Caco-2 (cell line): ENCODE results near the gene RANGAP1. TPM values are rescaled to one million over a fixed set of nuclear protein-coding genes. Genes with fewer than 3 reads are reported as not detected.

ENCODE experiments used
- BruUV-seq: library from RNA; stranded (reverse); fragments of 400-500 nt; replicated peaks from 2 replicates; lab custom pipeline; 2021; lab: Mats Ljungman, UMichigan
- CTCF ChIA-PET: fragments of 300-600 bp; sonication (Branson Sonifier 250); formaldehyde crosslinking; loops from one replicate; lab custom pipeline; 2022; ENCODE audit warnings: antibody characterized with exemption; lab: Charles Lee
- POLR2A ChIA-PET: fragments of 300-600 bp; sonication (Branson Sonifier 250); formaldehyde crosslinking; loops from one replicate; lab custom pipeline; 2022; ENCODE audit warnings: antibody characterized with exemption; lab: Charles Lee
- DNase-seq, 2 experiments: peaks; one replicate each; pipeline versions ENCODE4 v3.0.0 to v3.0.0-alpha.2; 2020 to 2022
- H3K27me3 ChIP-seq: replicated peaks from 2 replicates; pipeline ENCODE4 v1.6.0; 2011; ENCODE audit warnings: low read length; ENCODE audit not compliant: control insufficient read depth, insufficient read depth
- H3K36me3 ChIP-seq: 2 replicates; pipeline ENCODE4 v1.5.1; 2011; ENCODE audit warnings: low read length; ENCODE audit not compliant: control insufficient read depth, insufficient read depth
- H3K4me1 ChIP-seq: fragments of 250-450 bp; sonication (Bioruptor Pico); 2 replicates; pipeline ENCODE4 v1.5.1; 2020; ENCODE audit warnings: mild to moderate bottlenecking
- H3K4me3 ChIP-seq: 2 replicates; pipeline ENCODE4 v1.5.1; 2011; ENCODE audit warnings: low read depth, mild to moderate bottlenecking, control low read depth, low read length
- H3K9me3 ChIP-seq: fragments of 250-450 bp; sonication (Bioruptor Pico); 2 replicates; pipeline ENCODE4 v1.5.1; 2020; ENCODE audit warnings: mild to moderate bottlenecking, moderate library complexity
- H3K27ac Mint-ChIP-seq: one replicate; pipeline ENCODE4 v1.8.0; 2022; ENCODE audit warnings: mixed read lengths; ENCODE audit not compliant: unreplicated experiment
- H3K27me3 Mint-ChIP-seq: one replicate; pipeline ENCODE4 v1.8.0; 2022; ENCODE audit warnings: mixed read lengths; ENCODE audit not compliant: insufficient read depth, unreplicated experiment
- H3K36me3 Mint-ChIP-seq: one replicate; pipeline ENCODE4 v1.8.0; 2022; ENCODE audit warnings: mild to moderate bottlenecking, mixed read lengths; ENCODE audit not compliant: insufficient read depth, unreplicated experiment
- H3K4me1 Mint-ChIP-seq: one replicate; pipeline ENCODE4 v1.8.0; 2022; ENCODE audit warnings: low read depth, mixed read lengths; ENCODE audit not compliant: unreplicated experiment
- H3K4me3 Mint-ChIP-seq: one replicate; pipeline ENCODE4 v1.8.0; 2022; ENCODE audit warnings: mild to moderate bottlenecking, moderate library complexity, mixed read lengths; ENCODE audit not compliant: unreplicated experiment
- H3K9me3 Mint-ChIP-seq: one replicate; pipeline ENCODE4 v1.8.0; 2022; ENCODE audit warnings: mixed read lengths; ENCODE audit not compliant: unreplicated experiment
- intact Hi-C: fragments of 100-400 bp; cut with micrococcal nuclease; formaldehyde crosslinking; loops from one replicate; pipeline ENCODE4 v1.10.0; 2022; ENCODE audit not compliant: unreplicated experiment
- total RNA-seq: library from RNA; stranded (reverse); gene quantifications from 2 replicates; pipeline ENCODE4 v1.2.3, GENCODE V29; 2022
- TF ChIP-seq, protein P1 (sequence below), 2 experiments: fragments of 200-600 bp in 1 of 2; IDR thresholded peaks; 1 replicate in 1 of 2; 2 replicates in 1 of 2; pipeline versions ENCODE4 v1.5.1 to v1.8.0; 2011 to 2022; ENCODE audit warnings: antibody characterized with exemption in 1 of 2, control low read depth in 1 of 2, inconsistent platforms in 1 of 2, low read depth in 1 of 2, low read length in 1 of 2, mild to moderate bottlenecking in 1 of 2, moderate library complexity in 1 of 2; ENCODE audit not compliant: insufficient read depth in 1 of 2, severe bottlenecking in 1 of 2, unreplicated experiment in 1 of 2

The RANGAP1 gene
- total RNA-seq, 1 experiment from 2014 or later, result 106 TPM

DNA sequence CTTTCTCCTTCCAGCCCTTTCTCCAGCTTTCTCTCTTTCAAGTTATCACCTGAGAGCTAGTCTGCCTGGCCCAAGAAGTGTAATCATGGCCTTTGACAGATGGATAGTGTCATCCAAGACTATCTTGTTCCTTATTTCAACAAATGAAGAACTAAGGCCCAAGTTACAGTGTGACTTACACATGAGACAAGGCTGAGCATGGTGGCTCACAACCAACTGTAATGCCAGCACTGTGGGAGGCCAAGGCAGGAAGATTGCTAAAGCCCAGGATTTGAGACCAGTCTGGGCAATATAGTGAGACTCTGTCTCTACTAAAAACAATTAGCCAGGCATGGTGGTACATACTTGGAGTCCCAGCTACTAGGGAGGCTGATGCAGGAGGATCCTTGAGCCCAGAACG lies 3.7 kb upstream of the RANGAP1 start:
- H3K36me3 Mint-ChIP-seq, result peaks cover 26% of the 10 kb centered on the region
- DNase-seq, result no peak
- POLR2A ChIA-PET, result no interaction called here
- H3K27me3 Mint-ChIP-seq, result no peaks in the 10 kb centered on the region
- Histone ChIP-seq H3K4me1 (peaks cover 41% of the 10 kb centered on the region), H3K36me3 (no peaks in the 10 kb centered on the region), H3K9me3 (no peaks in the 10 kb centered on the region), H3K4me3 (no peak overlapping the region), H3K27me3 (no peaks in the 10 kb centered on the region)
- H3K9me3 Mint-ChIP-seq, result no peaks in the 10 kb centered on the region
- TF ChIP-seq, protein P1, sequence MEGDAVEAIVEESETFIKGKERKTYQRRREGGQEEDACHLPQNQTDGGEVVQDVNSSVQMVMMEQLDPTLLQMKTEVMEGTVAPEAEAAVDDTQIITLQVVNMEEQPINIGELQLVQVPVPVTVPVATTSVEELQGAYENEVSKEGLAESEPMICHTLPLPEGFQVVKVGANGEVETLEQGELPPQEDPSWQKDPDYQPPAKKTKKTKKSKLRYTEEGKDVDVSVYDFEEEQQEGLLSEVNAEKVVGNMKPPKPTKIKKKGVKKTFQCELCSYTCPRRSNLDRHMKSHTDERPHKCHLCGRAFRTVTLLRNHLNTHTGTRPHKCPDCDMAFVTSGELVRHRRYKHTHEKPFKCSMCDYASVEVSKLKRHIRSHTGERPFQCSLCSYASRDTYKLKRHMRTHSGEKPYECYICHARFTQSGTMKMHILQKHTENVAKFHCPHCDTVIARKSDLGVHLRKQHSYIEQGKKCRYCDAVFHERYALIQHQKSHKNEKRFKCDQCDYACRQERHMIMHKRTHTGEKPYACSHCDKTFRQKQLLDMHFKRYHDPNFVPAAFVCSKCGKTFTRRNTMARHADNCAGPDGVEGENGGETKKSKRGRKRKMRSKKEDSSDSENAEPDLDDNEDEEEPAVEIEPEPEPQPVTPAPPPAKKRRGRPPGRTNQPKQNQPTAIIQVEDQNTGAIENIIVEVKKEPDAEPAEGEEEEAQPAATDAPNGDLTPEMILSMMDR (IDR thresholded peaks at IDR 0.05; ENCODE audit: insufficient read depth in 1 of 2, low read depth in 1 of 2, low read length in 1 of 2, severe bottlenecking in 1 of 2, unreplicated experiment in 1 of 2), result no peak
- BruUV-seq, result no TSS peak
- intact Hi-C loops, result loop anchor here (5.0 kb wide), 1 partner anchor 73 kb away; no protein-coding TSS in a partner anchor
- H3K4me1 Mint-ChIP-seq, result peaks cover 26% of the 10 kb centered on the region
- peak overlapping the region; percentile 92 for H3K27ac Mint-ChIP-seq
- CTCF ChIA-PET, result no interaction called here
- H3K4me3 Mint-ChIP-seq, result peak overlapping the region; percentile 28

DNA sequence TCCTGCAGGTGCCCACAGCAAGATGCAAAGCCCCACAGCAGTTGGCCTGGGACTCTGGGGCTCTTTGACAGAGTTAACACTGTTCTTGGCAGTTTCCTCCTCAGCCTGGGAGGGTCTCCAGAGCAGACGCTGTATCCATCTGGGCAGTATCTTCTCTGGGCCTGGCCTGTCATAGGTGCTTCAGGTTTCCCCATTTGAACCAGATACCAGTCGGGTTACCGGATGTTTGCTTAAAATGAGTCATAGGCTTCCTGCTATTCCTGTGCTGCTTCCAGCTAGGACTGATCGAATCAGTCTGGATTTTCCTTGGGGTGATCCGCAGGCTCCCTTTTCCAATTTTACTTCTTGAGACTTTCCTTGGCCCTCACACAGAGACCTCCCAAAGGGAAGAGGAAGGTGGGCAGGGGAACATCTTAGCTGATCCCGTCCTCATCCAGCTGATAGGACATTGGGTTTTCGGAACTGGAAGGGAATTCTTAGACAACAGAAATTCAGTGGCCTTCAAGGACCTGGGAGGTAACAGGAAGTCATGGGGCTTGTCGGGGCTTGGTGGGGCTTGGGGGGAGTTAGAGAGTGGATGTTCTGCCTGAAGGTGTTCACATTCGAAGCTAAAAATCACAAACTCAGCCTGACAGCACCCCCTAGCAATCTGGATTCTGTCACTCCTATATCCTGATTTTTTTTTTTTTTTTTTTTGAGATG lies 2.4 kb upstream of the RANGAP1 start:
- Histone ChIP-seq H3K36me3 (no peaks in the 10 kb centered on the region; the same call in 1 of the 2 replicates), H3K4me3 (peak overlapping the region; percentile 6; the same call in 1 of the 2 replicates), H3K4me1 (peaks cover 42% of the 10 kb centered on the region), H3K9me3 (no peaks in the 10 kb centered on the region), H3K27me3 (no peaks in the 10 kb centered on the region)
- CTCF ChIA-PET, result interaction anchor here (0.7 to 1.5 kb wide), 2 partner anchors 13 to 92 kb away, joined by 3 to 11 read pairs; partner anchors contain the start of gene ZC3H7B
- intact Hi-C loops, result loop anchor here (5.0 kb wide), 1 partner anchor 74 kb away; no protein-coding TSS in a partner anchor
- H3K4me3 Mint-ChIP-seq, result peak overlapping the region; percentile 67
- peak overlapping the region; percentile 92 for H3K27ac Mint-ChIP-seq
- TF ChIP-seq, protein P1 (IDR thresholded peaks at IDR 0.05; ENCODE audit: insufficient read depth in 1 of 2, low read depth in 1 of 2, low read length in 1 of 2, severe bottlenecking in 1 of 2, unreplicated experiment in 1 of 2), result no peak
- BruUV-seq, result no TSS peak
- H3K27me3 Mint-ChIP-seq, result no peaks in the 10 kb centered on the region
- H3K36me3 Mint-ChIP-seq, result peaks cover 37% of the 10 kb centered on the region
- POLR2A ChIA-PET, result interaction anchor here (0.7 to 1.6 kb wide), 2 partner anchors 73 to 93 kb away, joined by 4 to 13 read pairs; partner anchors contain the start of gene TEF
- peaks cover 29% of the 10 kb centered on the region for H3K4me1 Mint-ChIP-seq
- H3K9me3 Mint-ChIP-seq, result no peaks in the 10 kb centered on the region
- DNase-seq, result peak; percentile 73 to 77

DNA sequence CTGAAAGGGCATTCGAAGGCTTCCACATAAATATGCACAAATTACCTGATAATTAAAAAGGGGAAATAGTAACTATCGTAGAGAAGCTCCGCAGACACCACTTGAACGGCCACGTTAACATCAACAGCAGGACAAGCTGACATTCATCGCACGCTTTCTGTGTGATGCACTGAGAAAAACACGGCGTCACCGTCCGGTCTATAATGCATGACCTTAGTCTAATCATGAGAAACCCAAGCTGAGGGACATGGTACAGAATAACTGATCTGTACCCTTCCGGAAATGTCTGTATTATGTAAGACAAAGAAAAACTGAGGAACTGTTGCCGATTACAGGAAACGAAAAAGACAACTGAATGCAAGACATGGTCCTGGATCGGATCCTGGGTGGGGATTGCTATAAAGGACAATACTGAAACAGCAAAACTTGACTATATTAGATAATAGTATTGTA lies 678 bp upstream of the RANGAP1 start:
- TF ChIP-seq, protein P1 (IDR thresholded peaks at IDR 0.05; ENCODE audit: insufficient read depth in 1 of 2, low read depth in 1 of 2, low read length in 1 of 2, severe bottlenecking in 1 of 2, unreplicated experiment in 1 of 2), result no peak
- Mint-ChIP-seq H3K4me1 (peaks cover 32% of the 10 kb centered on the region), H3K9me3 (no peaks in the 10 kb centered on the region), H3K4me3 (peak overlapping the region; percentile 88), H3K27ac (peak overlapping the region; percentile 92), H3K36me3 (peaks cover 49% of the 10 kb centered on the region), H3K27me3 (no peaks in the 10 kb centered on the region)
- Histone ChIP-seq H3K4me3 (peak overlapping the region; percentile 49), H3K4me1 (peaks cover 42% of the 10 kb centered on the region), H3K36me3 (peaks cover 2% of the 10 kb centered on the region), H3K27me3 (no peaks in the 10 kb centered on the region), H3K9me3 (no peaks in the 10 kb centered on the region)
- no peak for DNase-seq
- BruUV-seq, result TSS peak; percentile 91
- POLR2A ChIA-PET, result interaction anchor here (0.6 to 1.8 kb wide), 6 partner anchors 15 to 303 kb away, joined by 3 to 29 read pairs (median 8); partner anchors contain the start of genes PMM1, TEF, TOB2 and ZC3H7B
- intact Hi-C loops, result loop anchor here (1.0 to 5.0 kb wide), 4 partner anchors 14 to 160 kb away; partner anchors contain the start of genes TEF, TOB2 and ZC3H7B
- CTCF ChIA-PET, result interaction anchor here (0.7 to 1.2 kb wide), 4 partner anchors 15 to 240 kb away, joined by 3 to 6 read pairs (median 3); partner anchors contain the start of genes TEF and ZC3H7B
